IMR-90 (cell line): ENCODE data around the gene CATSPERB.

Experiments used
- CEBPB ChIP-seq: IDR thresholded peaks from 2 replicates; pipeline ENCODE4 v1.6.1; 2012; ENCODE audit warnings: low read depth, low read length, improper control_type of control experiment
- CTCF ChIP-seq: conservative IDR thresholded peaks from 2 replicates; pipeline ENCODE4 v1.5.1; 2012; ENCODE audit warnings: mild to moderate bottlenecking, low read depth, low read length, improper control_type of control experiment
- POLR2A ChIP-seq: IDR thresholded peaks from 2 replicates; pipeline ENCODE4 v1.6.1; 2012; ENCODE audit warnings: mild to moderate bottlenecking, low read depth, low read length
- SMC3 ChIP-seq: fragments of 150-350 bp; IDR thresholded peaks from 2 replicates; pipeline ENCODE4 v1.6.1; 2016; ENCODE audit warnings: low read depth, mild to moderate bottlenecking, antibody characterized with exemption, low read length, moderate library complexity
- TF ChIP-seq, protein P1 (sequence below): fragments of 150-350 bp; IDR thresholded peaks from 2 replicates; pipeline ENCODE4 v1.6.1; 2017; ENCODE audit warnings: mild to moderate bottlenecking, antibody characterized with exemption, low read length, low read depth

DNA sequence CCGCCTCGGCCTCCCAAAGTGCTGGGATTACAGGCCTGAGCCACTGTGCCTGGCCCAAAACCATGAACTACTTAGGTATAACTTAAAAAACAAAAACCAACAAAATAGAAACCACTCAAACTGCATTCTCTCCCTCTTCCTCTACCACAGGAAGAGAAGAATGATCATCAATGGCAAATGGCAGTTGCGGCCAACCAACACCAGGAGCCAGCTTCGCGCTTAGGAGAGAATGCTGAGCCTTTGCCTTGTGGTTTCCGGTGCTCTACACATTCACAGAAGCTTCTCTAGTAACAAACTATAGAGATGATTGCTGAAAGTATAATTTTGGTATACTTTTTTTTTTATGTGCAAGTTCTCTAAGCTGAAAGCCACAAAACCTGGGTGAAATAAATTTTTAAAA is 17.1 kb downstream of the CATSPERB start:
- TF ChIP-seq CTCF (no peak), CEBPB (no peak), POLR2A (no peak), SMC3 (no peak)
- TF ChIP-seq, protein P1, sequence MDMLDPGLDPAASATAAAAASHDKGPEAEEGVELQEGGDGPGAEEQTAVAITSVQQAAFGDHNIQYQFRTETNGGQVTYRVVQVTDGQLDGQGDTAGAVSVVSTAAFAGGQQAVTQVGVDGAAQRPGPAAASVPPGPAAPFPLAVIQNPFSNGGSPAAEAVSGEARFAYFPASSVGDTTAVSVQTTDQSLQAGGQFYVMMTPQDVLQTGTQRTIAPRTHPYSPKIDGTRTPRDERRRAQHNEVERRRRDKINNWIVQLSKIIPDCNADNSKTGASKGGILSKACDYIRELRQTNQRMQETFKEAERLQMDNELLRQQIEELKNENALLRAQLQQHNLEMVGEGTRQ, result no peak
